Hepatic stellate cell (primary cell): ENCODE data around the gene SCEL.

ENCODE experiments used
- DNase-seq: peaks from one replicate; pipeline ENCODE4 v3.0.0; 2011; ENCODE audit warnings: low spot score

Gene SCEL

DNA sequence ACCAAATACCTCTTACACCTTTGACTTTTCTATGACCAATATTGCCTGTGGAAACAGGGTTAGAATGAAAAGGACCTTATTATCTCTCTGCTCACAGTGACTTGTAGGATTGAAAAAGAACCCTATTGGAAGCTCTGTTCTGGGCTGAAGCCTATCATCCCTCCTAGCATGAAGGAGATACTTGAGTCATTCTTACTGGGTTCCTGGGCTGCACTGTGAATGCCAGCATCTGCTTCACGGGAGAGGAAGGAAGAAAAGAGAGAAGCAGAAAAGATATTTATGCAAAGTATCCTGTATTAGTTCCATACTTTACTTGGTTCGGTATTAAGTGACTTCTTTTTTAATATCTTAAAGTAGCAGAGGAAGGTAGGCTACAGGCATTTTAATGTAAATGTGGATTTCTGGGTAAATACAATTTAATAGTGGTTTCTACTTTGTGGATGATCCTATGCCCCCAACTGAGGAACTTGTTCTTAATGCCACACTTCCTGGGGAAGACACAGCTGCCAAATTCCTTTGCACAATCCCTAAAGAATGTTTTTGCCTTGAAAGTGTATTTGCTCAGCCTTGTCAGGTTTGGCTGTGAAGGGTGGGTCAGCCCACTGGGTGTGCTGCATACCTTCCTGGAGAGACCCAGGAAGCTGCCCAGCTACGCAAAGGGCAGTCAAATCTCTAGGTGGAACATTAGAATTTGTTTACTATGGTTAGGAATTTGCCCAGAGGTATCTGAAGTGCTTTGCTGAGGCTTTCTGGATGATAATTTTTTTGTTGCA is 13.7 kb upstream of the SCEL start:
- DNase-seq, result no peak

- no peak for DNase-seq
Observed at GRCh38 chr13:77522444-77522843, 13.1 kb upstream of the SCEL start.

GRCh38 chr13:77523386-77523785 is 12.1 kb upstream of the SCEL start:
- DNase-seq, result no peak

DNA sequence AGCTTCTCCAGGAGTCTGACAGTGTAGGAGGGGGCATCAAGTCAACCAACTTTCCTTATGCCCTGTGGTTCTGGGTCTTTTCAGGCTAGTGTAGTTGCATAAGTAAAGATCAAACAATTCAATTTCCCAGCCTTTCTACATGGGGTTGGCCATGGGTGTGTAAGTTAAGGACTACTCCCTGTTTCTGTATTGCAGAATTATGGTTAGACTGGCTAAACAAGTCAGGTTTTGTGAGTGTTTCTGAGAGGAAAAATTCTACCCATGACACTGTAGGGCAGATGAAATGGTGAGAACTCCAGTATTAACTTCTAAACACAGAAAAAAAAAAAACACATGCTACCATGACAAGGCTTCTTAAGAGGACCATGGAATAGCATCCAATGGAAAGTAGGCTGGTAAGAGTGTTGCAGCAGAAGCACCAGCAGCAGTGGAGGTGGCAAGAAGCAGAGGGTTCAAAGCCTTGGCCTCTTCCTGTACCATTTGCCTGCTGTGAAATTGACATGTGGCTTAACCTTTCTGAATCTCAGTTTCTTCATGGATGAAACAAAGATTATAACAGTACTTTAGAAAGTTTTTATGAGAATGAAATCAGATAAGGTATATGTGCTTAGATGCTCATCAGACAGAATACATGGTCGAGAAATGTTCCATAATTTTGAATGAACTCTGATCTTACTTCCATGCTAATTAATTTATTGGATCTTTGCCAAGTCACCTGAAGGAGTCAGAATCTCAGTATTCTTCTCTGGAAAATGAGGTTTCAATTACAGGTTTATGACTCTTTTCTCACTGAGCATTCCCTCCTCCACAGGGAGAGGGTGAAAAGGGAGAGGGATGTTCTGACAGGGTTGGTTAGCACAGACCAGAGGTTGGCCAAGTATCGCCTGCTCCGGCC is 11.4 kb upstream of the SCEL start:
- no peak for DNase-seq

DNA sequence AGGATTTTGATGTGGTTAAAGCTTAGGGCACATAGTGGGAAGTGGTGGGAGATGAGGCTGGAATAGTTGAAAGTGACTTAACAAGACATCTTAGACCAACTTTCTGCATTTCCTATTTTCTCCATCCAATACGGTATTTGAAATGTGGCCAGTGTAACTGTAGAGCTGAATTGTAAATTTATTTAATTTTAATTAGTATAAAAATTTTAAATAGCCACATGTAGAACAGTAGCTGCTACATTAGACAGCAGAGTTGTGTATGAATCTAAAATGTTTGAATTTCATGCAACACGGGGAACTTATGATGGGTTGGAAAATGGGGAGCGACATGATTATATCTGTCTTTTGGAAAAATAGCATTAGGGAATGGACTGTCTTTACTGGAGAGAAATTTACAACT is 7.1 kb upstream of the SCEL start:
- DNase-seq, result no peak

DNA sequence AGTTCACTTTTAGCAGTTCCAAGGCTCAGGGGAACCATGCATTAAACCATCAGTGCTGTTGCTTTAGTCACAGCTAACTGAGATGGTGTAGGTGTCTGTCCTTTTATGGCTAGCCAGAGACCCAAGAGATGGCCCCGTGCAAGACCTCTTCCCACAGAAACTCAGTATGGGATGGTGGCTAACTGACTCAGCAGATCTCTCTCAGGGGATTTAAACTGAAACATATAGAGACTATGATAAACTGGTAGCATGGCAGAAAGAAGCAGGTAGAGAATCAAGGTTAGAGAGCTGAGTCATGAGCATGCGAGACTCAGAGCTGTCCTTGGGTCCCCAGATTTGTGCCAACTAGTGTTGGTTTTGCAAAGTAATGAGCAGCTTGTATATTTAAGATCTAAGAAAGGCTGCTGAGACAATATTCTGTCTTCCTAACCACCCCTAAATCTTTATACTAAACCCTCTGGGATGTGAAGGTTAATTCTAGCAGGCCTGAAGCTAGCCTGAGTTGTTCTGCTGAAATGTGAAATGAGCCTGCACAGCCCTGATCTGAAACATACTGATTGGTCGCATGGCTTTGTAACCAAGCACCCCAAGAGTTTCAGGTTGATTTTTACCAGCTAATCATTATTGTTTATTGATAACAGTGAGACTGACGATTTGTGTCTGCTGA is 6.5 kb upstream of the SCEL start:
- no peak for DNase-seq

DNA sequence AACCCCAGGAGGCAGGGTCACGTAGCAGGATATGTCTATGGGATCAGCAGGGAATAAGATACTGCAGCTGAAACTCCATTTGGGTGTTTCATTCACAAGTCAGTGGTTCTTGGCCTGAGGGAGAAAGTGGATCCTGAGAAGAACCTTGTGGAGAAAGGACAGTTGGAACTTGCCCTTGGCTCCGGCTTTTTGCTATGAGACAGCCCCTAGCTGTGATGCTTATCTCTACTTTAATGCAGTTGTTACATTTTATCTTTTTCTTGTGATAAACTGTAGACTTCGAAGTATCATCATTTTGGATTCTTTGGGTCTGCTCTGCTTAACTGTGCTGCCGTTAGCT is 6.0 kb upstream of the SCEL start:
- DNase-seq, result no peak

DNA sequence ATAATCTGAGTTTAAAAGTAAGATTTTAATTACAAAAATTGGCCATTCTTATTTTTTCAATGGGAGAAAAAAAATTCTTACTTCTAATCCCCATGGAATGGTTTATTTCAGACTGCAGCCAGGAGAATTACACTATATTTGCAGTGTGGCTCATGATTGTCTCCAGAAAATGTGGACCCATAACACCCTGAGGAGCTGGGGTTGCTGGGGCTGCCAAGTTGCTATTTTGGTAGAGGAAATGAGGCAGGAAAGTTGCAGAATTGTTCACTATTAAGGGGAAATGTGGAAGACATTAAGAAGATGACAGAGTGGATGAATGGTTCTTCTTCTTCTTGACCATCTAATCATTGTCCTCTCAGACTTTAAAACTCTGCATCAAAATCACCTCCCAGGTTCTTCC is 4.6 kb upstream of the SCEL start:
- DNase-seq, result no peak

DNA sequence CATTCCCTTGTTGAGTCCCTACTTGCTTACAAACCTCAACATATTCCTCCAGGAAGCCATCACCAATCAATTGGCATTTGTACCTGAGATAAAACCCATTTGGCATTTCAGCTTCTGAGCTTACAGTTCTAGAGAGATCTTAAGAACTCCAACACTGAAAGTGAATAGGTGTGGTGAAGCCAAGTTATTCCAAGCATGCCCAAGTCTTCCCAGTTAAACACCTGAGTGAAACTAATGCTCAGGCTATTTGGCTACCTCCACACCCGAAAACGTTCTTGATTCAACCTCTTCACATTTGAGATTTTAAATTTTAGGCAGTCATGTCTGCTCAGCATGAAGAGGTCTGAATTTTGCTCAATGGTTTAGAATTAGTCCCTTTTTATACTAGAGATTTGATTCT is 2.5 kb upstream of the SCEL start:
- DNase-seq, result no peak

- DNase-seq, result no peak
Observed at GRCh38 chr13:77533875-77534788, 1.4 kb upstream of the SCEL start.

DNA sequence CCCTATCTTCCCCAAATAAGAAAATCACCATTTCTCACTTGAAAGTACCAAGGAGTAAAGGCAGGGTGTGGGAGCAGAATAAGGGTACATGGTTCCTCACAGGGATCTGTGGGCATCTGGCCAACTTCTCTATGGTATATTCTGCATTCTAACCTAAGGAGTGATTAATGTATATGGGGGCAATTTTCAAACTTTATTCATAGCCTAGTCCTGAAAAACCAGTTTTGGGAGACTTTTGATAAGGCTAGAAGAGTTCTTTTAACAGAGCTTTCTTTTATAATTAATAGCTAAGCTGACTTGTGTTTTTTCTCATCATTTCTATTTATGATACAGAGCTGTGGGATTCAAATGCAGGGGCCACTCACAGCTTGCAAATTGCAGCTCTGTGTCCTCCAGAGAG is 852 bp downstream of the SCEL start:
- DNase-seq, result no peak

DNA sequence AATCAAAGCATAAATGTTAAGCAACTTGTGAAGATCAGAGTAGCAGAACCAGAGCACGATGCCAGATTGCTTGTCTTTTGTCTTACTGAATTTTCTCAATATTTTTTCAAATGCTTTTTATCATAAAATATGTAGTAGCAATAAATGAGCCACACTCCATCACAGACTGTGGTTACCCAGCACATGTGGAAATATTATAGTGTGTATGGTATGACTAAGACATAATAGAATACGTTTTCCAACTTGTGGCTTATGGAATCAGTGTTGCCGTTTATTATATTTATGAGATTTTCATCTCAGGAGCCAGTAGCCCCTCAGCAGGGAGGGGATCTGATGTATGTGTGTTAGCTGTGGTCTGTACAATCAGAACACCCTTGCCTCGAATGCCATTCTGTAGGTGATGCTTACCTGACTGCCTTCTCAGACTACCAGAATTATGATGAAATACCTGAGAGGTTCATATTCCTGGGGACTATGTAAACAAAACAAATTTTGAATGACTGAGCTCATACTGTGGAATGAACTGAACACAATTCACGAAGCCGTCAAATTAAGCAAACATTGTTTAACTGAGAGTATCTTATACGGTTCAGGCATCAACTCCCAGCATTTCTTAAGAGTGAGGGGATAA is 1.9 kb downstream of the SCEL start:
- DNase-seq, result no peak

GRCh38 chr13:77543711-77544110 is 8.2 kb downstream of the SCEL start:
- DNase-seq, result no peak

GRCh38 chr13:77544355-77544754 is 8.8 kb downstream of the SCEL start:
- no peak for DNase-seq

DNA sequence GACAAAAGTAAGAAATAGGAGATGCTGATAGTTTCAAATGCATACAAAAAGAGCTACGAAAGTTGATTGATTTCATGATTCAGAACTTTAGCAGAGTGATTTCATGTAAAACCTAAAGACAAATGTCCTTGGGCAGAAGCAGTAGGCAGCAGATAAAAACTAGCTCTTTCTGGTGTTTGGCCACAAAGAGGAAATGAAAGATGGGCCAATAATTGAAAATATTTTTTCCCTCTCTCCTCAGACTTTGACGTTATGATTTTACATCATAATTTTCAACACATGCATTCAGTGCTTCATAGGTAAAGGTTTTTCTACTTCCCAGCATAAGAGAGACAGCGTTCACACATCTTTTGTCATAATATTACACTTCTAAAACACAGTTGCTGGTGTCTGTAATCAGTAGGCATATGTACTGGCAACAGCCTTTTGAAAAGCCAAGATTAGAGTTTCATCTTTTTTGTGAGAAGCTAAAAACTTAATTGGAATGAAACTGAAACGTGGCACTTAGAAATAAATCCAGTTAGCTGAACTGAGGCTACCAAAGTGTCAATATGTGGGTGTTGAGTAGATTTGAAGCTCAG is 9.3 kb downstream of the SCEL start:
- DNase-seq, result no peak

DNA sequence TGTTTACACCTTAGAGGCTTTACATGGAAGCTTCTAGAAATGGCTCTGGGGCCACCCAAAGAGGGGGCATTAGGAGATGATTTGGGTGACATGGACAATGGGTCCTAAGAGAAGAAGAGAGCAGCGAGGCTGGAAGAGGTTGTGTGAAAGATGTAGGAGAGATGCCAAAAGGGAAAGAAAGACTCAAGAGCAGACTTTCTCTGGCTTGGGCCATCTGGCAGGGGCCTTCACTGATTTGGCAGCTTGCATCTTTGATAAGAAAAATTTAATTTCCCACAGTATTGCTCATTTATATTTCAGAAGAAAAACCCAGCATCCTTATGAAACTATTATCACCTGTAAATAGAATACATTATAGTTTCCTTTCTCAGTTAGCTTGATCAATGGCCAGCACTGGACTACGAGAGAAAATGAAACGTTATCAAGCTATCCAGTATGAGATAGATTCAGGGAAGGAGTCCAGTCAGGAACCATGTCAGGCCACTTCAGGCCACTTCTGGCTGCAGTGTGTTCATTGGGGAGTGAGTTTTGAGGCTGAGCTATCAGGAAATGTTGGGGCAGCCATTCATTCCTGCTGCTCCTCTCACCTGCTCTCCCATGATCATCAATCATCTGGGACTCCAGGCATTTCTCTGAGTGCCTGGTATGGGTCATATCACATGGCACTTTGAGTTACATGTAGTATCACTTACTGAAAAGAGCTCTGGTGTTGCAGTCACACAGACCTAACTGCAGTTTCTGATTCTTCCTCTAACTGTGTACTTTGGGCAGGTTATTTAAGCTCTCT is 10.3 kb downstream of the SCEL start:
- no peak for DNase-seq

GRCh38 chr13:77548095-77548494 is 12.6 kb downstream of the SCEL start:
- no peak for DNase-seq

DNA sequence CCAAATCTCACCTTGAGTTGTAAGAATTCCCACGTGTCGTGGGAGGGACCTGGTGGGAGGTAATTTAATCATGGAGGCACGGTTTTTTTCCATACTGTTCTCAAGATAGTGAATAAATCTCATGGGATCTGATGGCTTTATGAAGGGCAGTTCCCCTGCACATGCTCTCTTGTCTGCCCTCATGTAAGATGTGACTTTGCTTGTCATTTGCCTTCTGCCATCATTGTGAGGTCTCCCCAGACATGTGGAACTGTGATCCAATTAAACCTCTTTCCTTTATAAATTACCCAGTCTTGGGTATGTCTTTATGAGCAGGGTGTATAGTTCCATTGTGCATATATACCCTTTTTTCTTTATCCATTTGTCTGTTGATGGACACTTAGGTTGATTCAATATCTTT is 13.1 kb downstream of the SCEL start:
- no peak for DNase-seq

DNA sequence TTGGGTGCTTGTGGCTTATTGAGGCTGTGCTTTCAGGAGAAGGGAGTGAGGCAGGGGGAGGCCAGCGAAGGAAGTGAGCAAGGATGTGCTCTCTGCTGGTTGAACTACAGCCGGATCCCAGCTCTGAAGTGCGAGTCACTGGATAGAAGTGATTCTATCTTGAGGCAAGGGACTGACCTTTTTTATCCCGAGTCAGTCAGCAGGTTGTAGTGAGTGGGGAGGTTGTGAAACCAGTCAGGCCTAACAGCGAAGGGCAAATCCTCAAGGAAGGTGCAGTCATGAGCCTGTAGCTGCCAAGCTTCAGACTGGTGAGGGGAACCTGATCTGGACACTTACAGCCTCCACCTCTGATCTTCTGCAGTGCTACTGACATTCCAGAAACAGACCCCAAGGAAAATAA is 18.6 kb downstream of the SCEL start:
- DNase-seq, result no peak

- DNase-seq, result no peak
Observed at GRCh38 chr13:77555246-77555645, 19.7 kb downstream of the SCEL start.
